Stimulated activated CD4-positive, alpha-beta T cell treated with anti-CD3 and anti-CD28 coated beads, Interleukin-15, amount 100 ng/mL, for 24 hours (primary cell): ENCODE data around the gene MED16.
"Not testable (repeated sequence)": the region's sequence is repeated elsewhere in the genome, so short reads cannot be mapped to it uniquely, and the experiment has no call there.

ENCODE experiments used
- DNase-seq: peaks from one replicate; pipeline ENCODE4 v3.0.0-alpha.2; 2020

MED16 gene

GRCh38 chr19:869245-870177, 23.5 kb downstream of the MED16 start:
- DNase-seq: no peak

GRCh38 chr19:868458-869244, 24.3 kb downstream of the MED16 start:
- DNase-seq: no peak

- DNase-seq: no peak
Observed at GRCh38 chr19:867855-868457, 25.0 kb downstream of the MED16 start.

- DNase-seq: no peak
Observed at GRCh38 chr19:867301-867793, 25.6 kb downstream of the MED16 start.

- no peak for DNase-seq
Observed at GRCh38 chr19:866769-867300, 26.2 kb downstream of the MED16 start.

GRCh38 chr19:863315-863620, 29.7 kb downstream of the MED16 start:
- DNase-seq: no peak

- peak; percentile 84 for DNase-seq
Observed at GRCh38 chr19:862581-863314, 30.2 kb downstream of the MED16 start.

- peak; percentile 70 for DNase-seq
Observed at GRCh38 chr19:861756-862580, 31.0 kb downstream of the MED16 start.

- DNase-seq: no peak
Observed at GRCh38 chr19:861141-861755, 31.7 kb downstream of the MED16 start.

- DNase-seq: no peak
Observed at GRCh38 chr19:858868-859843, 33.8 kb downstream of the MED16 start, which contains the start of gene CFD. Gene CFD, plus strand, starts transcription at chr19:859664. Its CDS starts 26 bp downstream, at chr19:859690.

- DNase-seq: no peak
Observed at GRCh38 chr19:858284-858683, 34.7 kb downstream of the MED16 start.

GRCh38 chr19:855566-856120, 37.3 kb downstream of the MED16 start:
- DNase-seq: no peak

- DNase-seq: no peak
Observed at GRCh38 chr19:855142-855541, 37.8 kb downstream of the MED16 start.

- DNase-seq: no peak
Observed at GRCh38 chr19:854549-854948, 38.4 kb downstream of the MED16 start.

GRCh38 chr19:853614-854220, 39.3 kb downstream of the MED16 start:
- not testable (repeated sequence) for DNase-seq

- DNase-seq: no peak
Observed at GRCh38 chr19:853014-853585, 39.9 kb downstream of the MED16 start.

GRCh38 chr19:852136-853013, 40.6 kb downstream of the MED16 start, which contains the start of gene ELANE:
Gene ELANE, plus strand, starts transcription at chr19:852303. Its CDS starts 26 bp downstream, at chr19:852329.
- DNase-seq: no peak
